Tibial nerve (tissue), 3 donors: Measurements from ENCODE around the gene KANSL1L.

Experiments
- CTCF ChIP-seq, 5 experiments: fragments of 200-600 bp in 3 of 5; fragments of 450-650 bp in 2 of 5; sonication (generic) in 3 of 5; IDR thresholded peaks; one replicate each; pipeline ENCODE4 v1.5.1; 2016 to 2019; ENCODE audit warnings: antibody characterized with exemption in 5 of 5, mild to moderate bottlenecking in 3 of 5, moderate library complexity in 2 of 5
- POLR2A ChIP-seq, 2 donors: fragments of 450-650 bp; IDR thresholded peaks; one replicate each; pipeline ENCODE4 v1.6.1; 2017; ENCODE audit warnings: antibody characterized with exemption in 2 of 2, mild to moderate bottlenecking in 2 of 2, moderate library complexity in 2 of 2

- TF ChIP-seq POLR2A (IDR thresholded peaks at IDR 0.05) (no peak), CTCF (IDR thresholded peaks at IDR 0.05) (no peak)
Observed at GRCh38 chr2:210054696-210055095, 116.5 kb downstream of the KANSL1L start.
